Upper lobe of left lung (tissue), 6 donors: ENCODE measurements around the gene HNRNPLL. TPM values are rescaled to one million over a fixed set of nuclear protein-coding genes. Genes with fewer than 3 reads are reported as not detected.

Source experiments
- ATAC-seq, 2 donors: fragments of 200-7000 bp; cut with Tn5 transposase; one replicate each; pipeline ENCODE4 v1.9.1; 2022; ENCODE audit warnings: mild to moderate bottlenecking in 2 of 2, moderate library complexity in 2 of 2; ENCODE audit not compliant: low FRiP score in 2 of 2
- DNase-seq, 2 donors: peaks; one replicate each; pipeline ENCODE4 v3.0.0-alpha.2; 2019 to 2020
- H3K27ac ChIP-seq, 4 donors: fragments of 200-600 bp; sonication (generic); one replicate each; pipeline ENCODE4 v1.5.1; 2016 to 2019
- H3K27me3 ChIP-seq, 4 donors: fragments of 200-600 bp; sonication (generic); one replicate each; pipeline ENCODE4 v1.5.1; 2017 to 2019
- H3K36me3 ChIP-seq, 4 donors: fragments of 200-600 bp; sonication (generic); one replicate each; pipeline ENCODE4 v1.5.1; 2016 to 2019
- H3K4me1 ChIP-seq, 4 donors: fragments of 200-600 bp; sonication (generic); one replicate each; pipeline ENCODE4 v1.5.1; 2018 to 2019
- H3K4me3 ChIP-seq, 4 donors: fragments of 200-600 bp; sonication (generic); one replicate each; pipeline ENCODE4 v1.5.1; 2017 to 2019; ENCODE audit warnings: mild to moderate bottlenecking in 2 of 4, moderate library complexity in 1 of 4
- H3K9me3 ChIP-seq, 4 donors: fragments of 200-600 bp; sonication (generic); one replicate each; pipeline ENCODE4 v1.5.1; 2018 to 2019
- EP300 ChIP-seq, 4 donors: sonication (generic); formaldehyde crosslinking; IDR thresholded peaks; one replicate each; pipeline ENCODE4 v1.5.1; 2017; ENCODE audit warnings: antibody characterized with exemption in 4 of 4, control low read depth in 2 of 4
- POLR2A ChIP-seq, 4 donors: fragments of 450-650 bp; IDR thresholded peaks; one replicate each; pipeline ENCODE4 v1.5.1; 2016 to 2017; ENCODE audit warnings: antibody characterized with exemption in 4 of 4, mild to moderate bottlenecking in 2 of 4
- POLR2AphosphoS5 ChIP-seq, 2 donors: sonication (generic); formaldehyde crosslinking; IDR thresholded peaks; one replicate each; pipeline ENCODE4 v1.5.1; 2017; ENCODE audit warnings: antibody characterized with exemption in 2 of 2
- WGBS, 2 donors: methylation state at CpG; one replicate each; pipeline ENCODE4 v1.1.5; 2017 to 2018; 5-methylcytosine and 5-hydroxymethylcytosine counted together
- total RNA-seq, 6 donors: library from RNA; depleted of rRNA in 4 of 6; stranded (reverse); fragments of >200 nt in 4 of 6; gene quantifications; one replicate each; pipeline versions ENCODE4 v1.1.0 to v1.2.1, GENCODE V29; 2016 to 2021
- TF ChIP-seq, protein P1 (sequence below), 6 experiments: fragments of 450-650 bp in 4 of 6; fragments of 200-600 bp in 2 of 6; sonication (generic) in 2 of 6; IDR thresholded peaks; one replicate each; pipeline ENCODE4 v1.5.1; 2016 to 2019; ENCODE audit warnings: antibody characterized with exemption in 6 of 6
- donor health status: DM: no; HTN: no; CAD: no; lungs with moderate emphysema.
- donor health status: DM: no; HTN: yes; CAD: no; lungs with severe emphysema.

The HNRNPLL gene
- total RNA-seq, 6 donors from 2014 or later: 41.0 to 71.3 (median 46.2) TPM

GRCh38 chr2:38535404-38535743, 67.4 kb downstream of the HNRNPLL start:
- DNase-seq: no peak
- no peaks in the 10 kb centered on the region for H3K27me3 ChIP-seq

DNA sequence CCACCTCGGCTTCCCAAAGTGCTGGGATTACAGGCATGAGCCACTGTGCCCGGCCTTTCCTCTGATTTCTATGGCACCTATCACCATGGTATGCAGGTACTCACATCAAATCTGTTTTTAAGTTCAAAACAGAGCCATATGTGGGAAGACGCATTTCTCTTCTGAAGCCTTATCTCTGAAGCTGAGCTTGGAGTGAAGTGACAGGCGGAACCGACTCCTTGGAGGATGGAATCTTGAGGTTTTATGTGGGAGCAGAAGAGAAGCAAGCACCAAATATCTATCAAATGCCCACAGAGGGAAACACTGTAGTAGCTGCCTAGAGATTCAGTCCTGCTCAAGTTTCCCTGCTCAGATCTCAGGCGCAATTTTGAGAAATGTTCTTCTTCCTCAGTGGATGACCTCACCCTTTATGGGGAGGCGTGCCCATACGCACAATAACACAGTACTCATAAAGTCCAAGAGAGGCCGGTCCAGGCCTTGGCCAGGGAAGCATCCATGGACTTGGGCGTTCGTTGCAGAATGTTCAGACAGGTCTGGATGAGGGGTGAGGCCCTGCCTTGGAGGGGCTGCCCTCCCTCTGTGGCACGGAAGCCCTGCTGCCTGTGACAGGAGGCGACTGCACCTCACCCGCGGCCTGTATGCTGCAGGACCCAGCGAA, 67.9 kb downstream of the HNRNPLL start:
- 91 to 97% methylated on average over 11 to 16 of the region's 16 CpGs for WGBS, 2 donors
- no peaks in the 10 kb centered on the region for H3K9me3 ChIP-seq
- H3K27ac ChIP-seq: no peak overlapping the region

More at GRCh38 chr2:38535404-38535743, 67.4 kb downstream of the HNRNPLL start:
- peaks cover 5 to 12% (median 5%) of the 10 kb centered on the region in 4 donors for H3K4me1 ChIP-seq
- peak overlapping the region in 2 of 4 donors; percentile 54 to 56 for H3K4me3 ChIP-seq
- no peaks in the 10 kb centered on the region for H3K36me3 ChIP-seq
- WGBS, 2 donors: 71 to 78% methylated on average over 6 to 11 of the region's 11 CpGs
- no peak overlapping the region for H3K27ac ChIP-seq
- H3K9me3 ChIP-seq: no peaks in the 10 kb centered on the region
- no peak for TF ChIP-seq POLR2AphosphoS5 (IDR thresholded peaks at IDR 0.05)
- TF ChIP-seq, protein P1, sequence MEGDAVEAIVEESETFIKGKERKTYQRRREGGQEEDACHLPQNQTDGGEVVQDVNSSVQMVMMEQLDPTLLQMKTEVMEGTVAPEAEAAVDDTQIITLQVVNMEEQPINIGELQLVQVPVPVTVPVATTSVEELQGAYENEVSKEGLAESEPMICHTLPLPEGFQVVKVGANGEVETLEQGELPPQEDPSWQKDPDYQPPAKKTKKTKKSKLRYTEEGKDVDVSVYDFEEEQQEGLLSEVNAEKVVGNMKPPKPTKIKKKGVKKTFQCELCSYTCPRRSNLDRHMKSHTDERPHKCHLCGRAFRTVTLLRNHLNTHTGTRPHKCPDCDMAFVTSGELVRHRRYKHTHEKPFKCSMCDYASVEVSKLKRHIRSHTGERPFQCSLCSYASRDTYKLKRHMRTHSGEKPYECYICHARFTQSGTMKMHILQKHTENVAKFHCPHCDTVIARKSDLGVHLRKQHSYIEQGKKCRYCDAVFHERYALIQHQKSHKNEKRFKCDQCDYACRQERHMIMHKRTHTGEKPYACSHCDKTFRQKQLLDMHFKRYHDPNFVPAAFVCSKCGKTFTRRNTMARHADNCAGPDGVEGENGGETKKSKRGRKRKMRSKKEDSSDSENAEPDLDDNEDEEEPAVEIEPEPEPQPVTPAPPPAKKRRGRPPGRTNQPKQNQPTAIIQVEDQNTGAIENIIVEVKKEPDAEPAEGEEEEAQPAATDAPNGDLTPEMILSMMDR (IDR thresholded peaks at IDR 0.05): no peak
- TF ChIP-seq POLR2A (IDR thresholded peaks at IDR 0.05): no peak
- no peak for TF ChIP-seq EP300 (IDR thresholded peaks at IDR 0.05)
- ATAC-seq: peak in 1 of 2 donors; percentile 6

DNA sequence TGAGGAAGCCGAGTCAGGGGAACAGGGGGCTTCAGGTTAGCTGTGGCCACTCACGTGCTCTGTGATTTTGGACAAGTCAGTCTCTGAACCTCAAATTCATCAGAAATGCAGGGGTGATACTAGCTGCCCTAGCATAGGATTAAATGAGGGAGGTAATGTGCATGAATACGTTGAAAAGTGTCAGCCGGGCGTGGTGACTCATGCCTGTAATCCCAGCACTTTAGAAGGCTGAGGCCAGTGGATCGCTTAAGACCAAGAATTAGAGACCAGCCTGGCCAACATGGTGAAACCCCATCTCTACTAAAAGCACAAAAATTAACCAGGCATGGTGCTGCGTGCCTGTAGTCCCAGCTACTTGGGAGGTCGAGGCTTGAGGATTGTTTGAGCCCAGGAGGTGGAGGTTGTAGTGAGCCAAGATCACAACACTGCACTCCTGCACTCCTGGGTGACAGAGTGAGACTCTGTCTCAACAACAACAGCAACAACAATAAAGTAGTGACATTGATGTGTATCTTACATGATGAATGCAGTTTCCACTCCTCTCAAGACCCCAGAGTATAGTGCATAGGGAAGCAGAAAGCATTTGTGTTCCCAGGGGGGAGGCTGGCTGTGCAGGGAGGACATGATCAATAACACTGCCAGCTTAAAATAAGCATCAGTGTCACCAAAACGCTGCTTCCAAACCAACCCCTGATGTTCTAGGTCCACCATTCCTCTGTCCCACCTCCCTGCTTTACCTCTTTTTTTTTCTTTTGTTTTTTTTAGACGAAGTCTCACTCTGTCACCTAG, 68.8 kb downstream of the HNRNPLL start:
- WGBS, 2 donors: 86 to 90% methylated on average over 10 of the region's 10 CpGs
- Histone ChIP-seq H3K36me3 (no peaks in the 10 kb centered on the region), H3K9me3 (no peaks in the 10 kb centered on the region), H3K27me3 (no peaks in the 10 kb centered on the region), H3K4me1 (peaks cover 5 to 12% (median 5%) of the 10 kb centered on the region in 4 donors), H3K4me3 (no peak overlapping the region), H3K27ac (no peak overlapping the region)
- DNase-seq: no peak
- TF ChIP-seq POLR2AphosphoS5 (IDR thresholded peaks at IDR 0.05) (no peak), EP300 (IDR thresholded peaks at IDR 0.05) (no peak), POLR2A (IDR thresholded peaks at IDR 0.05) (no peak)
- TF ChIP-seq, protein P1 (IDR thresholded peaks at IDR 0.05): no peak
- no peak for ATAC-seq

More for the DNA sequence above, 67.9 kb downstream of the HNRNPLL start:
- Histone ChIP-seq H3K4me1 (peaks cover 5 to 12% (median 5%) of the 10 kb centered on the region in 4 donors), H3K27me3 (no peaks in the 10 kb centered on the region), H3K36me3 (no peaks in the 10 kb centered on the region), H3K4me3 (no peak overlapping the region)
- no peak for TF ChIP-seq POLR2A (IDR thresholded peaks at IDR 0.05)
- TF ChIP-seq, protein P1 (IDR thresholded peaks at IDR 0.05): no peak
- no peak for TF ChIP-seq EP300 (IDR thresholded peaks at IDR 0.05)
- ATAC-seq: peak; percentile 24 to 51
- peak in 1 of 2 donors; percentile 48 for DNase-seq

DNA sequence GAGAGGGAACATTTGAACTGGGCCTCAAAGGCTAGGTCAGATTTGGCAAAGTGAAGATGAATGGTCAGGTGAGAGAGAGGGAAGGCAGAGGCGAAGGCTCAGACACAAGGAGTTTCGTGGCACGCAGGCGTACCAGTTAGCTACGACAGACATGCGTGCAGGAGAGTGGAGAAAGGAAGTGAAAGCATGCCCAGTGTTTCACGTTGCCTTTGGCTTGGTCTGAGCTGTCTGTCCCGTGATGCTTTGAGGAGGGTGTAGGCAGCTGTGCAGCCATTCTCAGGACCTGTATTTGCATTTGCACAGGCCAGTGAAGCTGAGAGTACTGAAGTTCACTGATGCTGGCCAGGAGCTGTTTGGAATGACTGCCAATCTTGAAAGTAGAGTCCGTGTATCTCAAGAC, 69.5 kb downstream of the HNRNPLL start:
- Histone ChIP-seq H3K9me3 (no peaks in the 10 kb centered on the region), H3K27ac (no peak overlapping the region), H3K27me3 (no peaks in the 10 kb centered on the region), H3K4me3 (no peak overlapping the region), H3K4me1 (peaks cover 5 to 16% (median 5%) of the 10 kb centered on the region in 4 donors), H3K36me3 (no peaks in the 10 kb centered on the region)
- TF ChIP-seq EP300 (IDR thresholded peaks at IDR 0.05) (no peak), POLR2A (IDR thresholded peaks at IDR 0.05) (no peak), POLR2AphosphoS5 (IDR thresholded peaks at IDR 0.05) (no peak)
- TF ChIP-seq, protein P1 (IDR thresholded peaks at IDR 0.05): no peak
- WGBS, 2 donors: 68 to 72% methylated on average over 9 of the region's 9 CpGs
- ATAC-seq (peak; percentile 38 to 49), DNase-seq (peak in 1 of 2 donors; percentile 26)
